Tibial artery (tissue), 4 donors: Measurements from ENCODE around the gene METAP2.

Experiments used
- DNase-seq, 2 donors: peaks; one replicate each; pipeline ENCODE4 v3.0.0-alpha.2; 2019
- H3K27ac ChIP-seq, 2 donors: fragments of 200-600 bp; sonication (generic) in 1 of 2; 1 replicate in 1 of 2; 2 replicates in 1 of 2; pipeline ENCODE4 v1.5.1; 2018 to 2019; ENCODE audit warnings: mild to moderate bottlenecking in 1 of 2
- H3K27me3 ChIP-seq, 2 donors: fragments of 200-600 bp; sonication (generic) in 1 of 2; one replicate each; pipeline versions ENCODE4 v1.5.1 to v1.6.0; 2016 to 2019
- H3K36me3 ChIP-seq, 3 donors: fragments of 200-600 bp; sonication (generic) in 2 of 3; one replicate each; pipeline ENCODE4 v1.5.1; 2016 to 2019; ENCODE audit warnings: mild to moderate bottlenecking in 2 of 3
- H3K4me1 ChIP-seq, 4 donors: fragments of 200-600 bp; sonication (generic) in 2 of 4; 1 replicate in 3 of 4; 2 replicates in 1 of 4; pipeline ENCODE4 v1.5.1; 2016 to 2019
- H3K4me3 ChIP-seq, 2 donors: fragments of 200-600 bp; sonication (generic) in 1 of 2; 1 replicate in 1 of 2; 2 replicates in 1 of 2; pipeline ENCODE4 v1.5.1; 2018 to 2019; ENCODE audit warnings: mild to moderate bottlenecking in 2 of 2
- H3K9me3 ChIP-seq, 3 donors: fragments of 200-600 bp; sonication (generic) in 1 of 3; one replicate each; pipeline ENCODE4 v1.5.1; 2016 to 2019
- CTCF ChIP-seq, 2 experiments: fragments of 200-600 bp in 1 of 2; fragments of 450-650 bp in 1 of 2; IDR thresholded peaks; one replicate each; pipeline ENCODE4 v1.5.1; 2017 to 2019; ENCODE audit warnings: antibody characterized with exemption in 2 of 2, mild to moderate bottlenecking in 1 of 2, moderate library complexity in 1 of 2
- intact Hi-C: fragments of 100-400 bp; cut with DNase I; formaldehyde crosslinking; loops from one replicate; pipeline ENCODE4 v1.15.0; 2023; ENCODE audit warnings: low total_unique reads

The METAP2 gene

GRCh38 chr12:95528431-95528830, 54.5 kb downstream of the METAP2 start:
- H3K27ac ChIP-seq = no peak overlapping the region
- intact Hi-C loops = no loop called here
- H3K4me1 ChIP-seq = no peaks in the 10 kb centered on the region
- TF ChIP-seq CTCF (IDR thresholded peaks at IDR 0.05) = no peak
- H3K9me3 ChIP-seq = no peaks in the 10 kb centered on the region
- peaks cover 0 to 8% (median 0%) of the 10 kb centered on the region in 3 donors for H3K36me3 ChIP-seq
- DNase-seq = no peak
- no peak overlapping the region for H3K4me3 ChIP-seq
- no peaks in the 10 kb centered on the region for H3K27me3 ChIP-seq

DNA sequence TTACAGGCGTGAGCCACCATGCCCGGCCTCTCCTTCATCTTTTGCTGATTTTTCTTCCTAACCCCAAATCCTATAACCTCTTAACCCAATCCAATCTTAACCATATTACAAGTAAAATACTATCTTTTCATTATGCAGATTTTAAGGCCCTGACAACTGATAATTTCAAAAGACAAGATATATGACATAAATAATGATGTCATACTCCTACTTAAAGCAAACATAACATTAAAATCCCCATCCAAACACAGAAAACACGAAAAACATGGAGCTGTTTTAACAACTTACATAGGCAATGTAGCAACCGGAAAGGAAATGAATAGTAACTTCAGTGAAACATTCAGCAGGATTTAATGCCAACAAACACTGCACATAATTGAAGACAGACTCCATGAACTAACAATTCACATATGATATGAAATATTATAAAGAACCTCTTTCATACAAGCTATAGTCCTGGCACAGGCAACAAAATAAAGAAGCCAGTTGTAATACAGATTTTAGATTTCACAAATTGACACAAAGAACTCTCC, 55.8 kb downstream of the METAP2 start:
- no peaks in the 10 kb centered on the region for H3K4me1 ChIP-seq
- intact Hi-C loops = loop anchor here (10.0 kb wide), 2 partner anchors 195 to 415 kb away; no protein-coding TSS in a partner anchor
- H3K9me3 ChIP-seq = no peaks in the 10 kb centered on the region
- TF ChIP-seq CTCF (IDR thresholded peaks at IDR 0.05) = no peak
- no peak overlapping the region for H3K4me3 ChIP-seq
- no peaks in the 10 kb centered on the region for H3K36me3 ChIP-seq
- H3K27me3 ChIP-seq = no peaks in the 10 kb centered on the region
- DNase-seq = no peak
- no peak overlapping the region for H3K27ac ChIP-seq

DNA sequence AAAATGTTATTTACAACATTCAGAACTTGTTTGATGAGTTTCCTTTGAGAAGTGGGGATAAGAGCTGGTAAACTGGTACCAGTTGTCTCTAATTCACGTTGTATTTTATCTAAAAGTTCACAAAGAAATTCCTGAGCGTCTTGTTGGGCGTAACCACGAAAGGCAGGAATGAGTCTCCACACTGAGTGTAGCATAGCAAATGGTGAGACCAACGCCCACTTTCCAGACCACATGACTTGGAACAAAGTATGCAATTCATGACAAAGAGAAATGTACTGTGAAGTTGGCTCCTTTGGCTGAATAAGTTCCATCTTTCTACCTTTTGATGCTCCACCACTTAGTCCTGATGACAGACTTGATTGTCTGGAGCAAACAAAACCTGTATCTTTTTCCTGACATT, 58.9 kb downstream of the METAP2 start:
- Histone ChIP-seq H3K27me3 (no peaks in the 10 kb centered on the region), H3K9me3 (no peaks in the 10 kb centered on the region), H3K4me1 (no peaks in the 10 kb centered on the region), H3K36me3 (no peaks in the 10 kb centered on the region), H3K4me3 (no peak overlapping the region), H3K27ac (no peak overlapping the region)
- TF ChIP-seq CTCF (IDR thresholded peaks at IDR 0.05) = no peak
- intact Hi-C loops = loop anchor here (10.0 kb wide), 2 partner anchors 198 to 418 kb away; no protein-coding TSS in a partner anchor
- no peak for DNase-seq

DNA sequence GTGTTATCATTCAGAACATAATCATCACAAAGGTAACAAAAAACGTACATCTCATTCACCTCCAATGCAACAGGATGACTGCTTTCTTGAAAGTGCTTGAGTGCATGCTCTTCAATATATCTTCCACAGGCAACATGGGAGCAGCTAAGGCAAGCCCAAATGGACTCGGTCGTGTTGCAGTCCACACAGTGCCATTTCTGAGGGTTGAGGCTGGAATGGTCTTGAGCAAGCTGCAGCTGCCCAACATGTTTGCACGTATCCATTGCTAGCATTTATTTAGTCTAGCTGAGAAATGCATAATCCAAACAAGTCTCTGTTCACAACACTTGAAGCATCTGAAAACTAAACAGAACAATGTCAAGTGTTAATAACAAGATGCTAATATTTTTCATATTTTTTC, 60.0 kb downstream of the METAP2 start:
- no peak for TF ChIP-seq CTCF (IDR thresholded peaks at IDR 0.05)
- intact Hi-C loops = loop anchor here (10.0 kb wide), 2 partner anchors 199 to 419 kb away; no protein-coding TSS in a partner anchor
- H3K27ac ChIP-seq = no peak overlapping the region
- no peaks in the 10 kb centered on the region for H3K36me3 ChIP-seq
- no peak overlapping the region for H3K4me3 ChIP-seq
- no peaks in the 10 kb centered on the region for H3K27me3 ChIP-seq
- no peaks in the 10 kb centered on the region for H3K4me1 ChIP-seq
- no peak for DNase-seq
- H3K9me3 ChIP-seq = no peaks in the 10 kb centered on the region

DNA sequence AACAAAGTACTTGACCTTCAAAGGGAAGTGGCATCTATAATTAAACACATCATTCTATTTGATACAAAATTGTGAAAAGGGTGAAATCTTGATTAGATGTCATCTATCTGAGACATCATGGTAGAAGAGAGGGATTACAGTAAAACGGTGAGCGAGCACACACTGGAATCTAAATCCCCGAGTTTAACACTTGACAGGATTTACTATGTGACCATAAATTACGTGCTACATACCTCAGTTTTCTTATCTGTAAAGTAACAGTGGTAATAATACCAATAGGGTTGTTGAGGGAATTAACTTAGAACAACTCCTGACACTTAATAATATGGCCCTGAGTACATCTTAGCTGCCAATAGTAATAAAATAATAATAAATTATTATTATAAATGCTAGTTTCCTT, 64.1 kb downstream of the METAP2 start:
- no peak for DNase-seq
- Histone ChIP-seq H3K4me3 (no peak overlapping the region), H3K27ac (no peak overlapping the region), H3K4me1 (no peaks in the 10 kb centered on the region), H3K9me3 (no peaks in the 10 kb centered on the region), H3K36me3 (no peaks in the 10 kb centered on the region), H3K27me3 (no peaks in the 10 kb centered on the region)
- TF ChIP-seq CTCF (IDR thresholded peaks at IDR 0.05) = no peak
- intact Hi-C loops = loop anchor here (10.0 kb wide), 2 partner anchors 203 to 423 kb away; no protein-coding TSS in a partner anchor

- Histone ChIP-seq H3K27me3 (no peaks in the 10 kb centered on the region), H3K36me3 (no peaks in the 10 kb centered on the region), H3K4me3 (no peak overlapping the region), H3K27ac (no peak overlapping the region), H3K4me1 (no peaks in the 10 kb centered on the region), H3K9me3 (no peaks in the 10 kb centered on the region)
- TF ChIP-seq CTCF (IDR thresholded peaks at IDR 0.05) = no peak
- intact Hi-C loops = loop anchor here (10.0 kb wide), 2 partner anchors 204 to 424 kb away; no protein-coding TSS in a partner anchor
- no peak for DNase-seq
Observed at GRCh38 chr12:95538656-95539055, 64.7 kb downstream of the METAP2 start.
